ENCODE results near the gene ITPKC. TPM values are rescaled to one million over a fixed set of nuclear protein-coding genes. Genes with fewer than 3 reads are reported as not detected.
"Not testable (repeated sequence)": the region's sequence is repeated elsewhere in the genome, so short reads cannot be mapped to it uniquely, and the experiment has no call there.

The ITPKC gene
- total RNA-seq, 1 donor from 2014 or later = 29.8 TPM

- DNase-seq = not testable (repeated sequence)
Observed at GRCh38 chr19:40771101-40771862, 54.4 kb downstream of the ITPKC start.

GRCh38 chr19:40774916-40775631 lies 58.2 kb downstream of the ITPKC start, which contains the start of gene MIA:
TSS of gene MIA (plus strand) at chr19:40775521. CDS start at chr19:40775543, 22 bp downstream.
- DNase-seq = no peak

GRCh38 chr19:40775632-40776022 lies 58.7 kb downstream of the ITPKC start:
- no peak for DNase-seq

GRCh38 chr19:40776364-40776763 lies 59.5 kb downstream of the ITPKC start:
- no peak for DNase-seq

- DNase-seq = peak; percentile 95
Observed at GRCh38 chr19:40776932-40777644, 60.2 kb downstream of the ITPKC start.

- DNase-seq = no peak
Observed at GRCh38 chr19:40777645-40777936, 60.7 kb downstream of the ITPKC start.

GRCh38 chr19:40777937-40778705 lies 61.2 kb downstream of the ITPKC start, which contains the start of gene RAB4B:
TSS of gene RAB4B (plus strand) at chr19:40778247. CDS start at chr19:40778376, 129 bp downstream.
- peak; percentile 100 for DNase-seq

- DNase-seq = peak; percentile 98
Observed at GRCh38 chr19:40778706-40779284, 61.9 kb downstream of the ITPKC start.

- DNase-seq = no peak
Observed at GRCh38 chr19:40780582-40780981, 63.7 kb downstream of the ITPKC start.

- no peak for DNase-seq
Observed at GRCh38 chr19:40781140-40781539, 64.2 kb downstream of the ITPKC start.

GRCh38 chr19:40783711-40784110 lies 66.8 kb downstream of the ITPKC start:
- DNase-seq = no peak

GRCh38 chr19:40784146-40784545 lies 67.2 kb downstream of the ITPKC start:
- not testable (repeated sequence) for DNase-seq

- DNase-seq = no peak
Observed at GRCh38 chr19:40785526-40785925, 68.6 kb downstream of the ITPKC start.

GRCh38 chr19:40786060-40787037 lies 69.4 kb downstream of the ITPKC start:
- no peak for DNase-seq

Small RNA genes within 50 kb of the gene (small RNA-seq; reads per million reads assigned to genes)
- gene RNU6-195P (ENCODE audit: low replicate concordance) = not detected

Other genes with a start within 250 kb of the ITPKC start
- 12.3 TPM for gene SHKBP1, start 140.2 kb upstream of the ITPKC start, total RNA-seq
- 72.0 TPM for gene LTBP4, start 115.7 kb upstream of the ITPKC start, total RNA-seq
- gene NUMBL, start 26.5 kb upstream of the ITPKC start, total RNA-seq = 17.6 TPM
- gene COQ8B, start 226 bp upstream of the ITPKC start, total RNA-seq = 18.6 TPM
- 1.3 TPM for gene ACTMAP, start 33.4 kb downstream of the ITPKC start, total RNA-seq
- 36.6 TPM for gene SNRPA, start 34.1 kb downstream of the ITPKC start, total RNA-seq
- 8.8 TPM for gene MIA, start 58.4 kb downstream of the ITPKC start, total RNA-seq
- 5.3 TPM for gene RAB4B, start 61.1 kb downstream of the ITPKC start, total RNA-seq
- gene EGLN2, start 82.1 kb downstream of the ITPKC start, total RNA-seq = 27.4 TPM
- not detected for gene CYP2A6, start 133.3 kb downstream of the ITPKC start, total RNA-seq
- not detected for gene CYP2A7, start 165.1 kb downstream of the ITPKC start, total RNA-seq